Neural crest cell (in vitro differentiated cells): Measurements from ENCODE around the gene GOSR2. TPM values are rescaled to one million over a fixed set of nuclear protein-coding genes. Genes with fewer than 3 reads are reported as not detected.

Experiments
- DNase-seq: peaks from one replicate; pipeline ENCODE4 v3.0.0; 2021; ENCODE audit warnings: low read depth, mixed read lengths, low spot score
- H3K27ac Mint-ChIP-seq: one replicate; pipeline ENCODE4 v1.8.0; 2021; ENCODE audit warnings: mild to moderate bottlenecking, mixed read lengths; ENCODE audit not compliant: unreplicated experiment
- H3K27me3 Mint-ChIP-seq: 2 replicates; pipeline ENCODE4 v1.8.0; 2021; ENCODE audit warnings: low read depth, mild to moderate bottlenecking, mixed read lengths
- H3K36me3 Mint-ChIP-seq: 2 replicates; pipeline ENCODE4 v1.8.0; 2021; ENCODE audit warnings: low read depth, mild to moderate bottlenecking, mixed read lengths
- H3K4me1 Mint-ChIP-seq: 2 replicates; pipeline ENCODE4 v1.8.0; 2021; ENCODE audit warnings: mixed read lengths
- H3K4me3 Mint-ChIP-seq: one replicate; pipeline ENCODE4 v1.8.0; 2021; ENCODE audit warnings: mild to moderate bottlenecking, mixed read lengths
- H3K9me3 Mint-ChIP-seq: 2 replicates; pipeline ENCODE4 v1.8.0; 2021; ENCODE audit warnings: mixed read lengths
- total RNA-seq: library from RNA; stranded (reverse); gene quantifications from 2 replicates; pipeline ENCODE4 v1.2.1, GENCODE V29; 2021
- TF ChIP-seq, protein P1 (sequence below): fragments of 200-600 bp; sonication (generic); conservative IDR thresholded peaks from 2 replicates; pipeline ENCODE4 v1.5.0; 2021; ENCODE audit warnings: antibody characterized with exemption, mild to moderate bottlenecking

Gene GOSR2
- total RNA-seq, 1 donor from 2014 or later: 46.1 TPM

DNA sequence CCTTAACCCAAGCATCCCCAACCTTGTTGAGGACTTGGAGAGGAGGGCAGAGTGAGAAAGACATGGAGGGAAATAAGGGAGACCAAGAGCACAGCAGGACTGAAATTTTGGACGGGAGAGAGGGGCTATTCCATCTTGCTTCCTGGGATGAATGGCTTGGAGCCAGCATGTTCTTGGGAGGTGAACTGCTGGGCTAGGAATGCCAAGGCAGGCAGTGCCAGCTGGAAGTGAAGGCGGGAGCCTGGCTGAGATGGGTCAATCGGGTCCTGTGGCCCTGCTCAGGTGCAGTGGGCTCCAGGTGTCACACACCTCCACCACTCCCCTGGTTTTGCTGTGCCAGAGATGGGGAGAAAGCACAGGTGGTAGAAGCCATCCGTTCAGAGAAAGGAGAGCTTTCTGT is 46.0 kb upstream of the GOSR2 start:
- Mint-ChIP-seq H3K27ac (no peak overlapping the region), H3K36me3 (no peaks in the 10 kb centered on the region), H3K9me3 (no peaks in the 10 kb centered on the region), H3K27me3 (no peaks in the 10 kb centered on the region), H3K4me1 (no peaks in the 10 kb centered on the region), H3K4me3 (no peak overlapping the region)
- DNase-seq: no peak
- TF ChIP-seq, protein P1, sequence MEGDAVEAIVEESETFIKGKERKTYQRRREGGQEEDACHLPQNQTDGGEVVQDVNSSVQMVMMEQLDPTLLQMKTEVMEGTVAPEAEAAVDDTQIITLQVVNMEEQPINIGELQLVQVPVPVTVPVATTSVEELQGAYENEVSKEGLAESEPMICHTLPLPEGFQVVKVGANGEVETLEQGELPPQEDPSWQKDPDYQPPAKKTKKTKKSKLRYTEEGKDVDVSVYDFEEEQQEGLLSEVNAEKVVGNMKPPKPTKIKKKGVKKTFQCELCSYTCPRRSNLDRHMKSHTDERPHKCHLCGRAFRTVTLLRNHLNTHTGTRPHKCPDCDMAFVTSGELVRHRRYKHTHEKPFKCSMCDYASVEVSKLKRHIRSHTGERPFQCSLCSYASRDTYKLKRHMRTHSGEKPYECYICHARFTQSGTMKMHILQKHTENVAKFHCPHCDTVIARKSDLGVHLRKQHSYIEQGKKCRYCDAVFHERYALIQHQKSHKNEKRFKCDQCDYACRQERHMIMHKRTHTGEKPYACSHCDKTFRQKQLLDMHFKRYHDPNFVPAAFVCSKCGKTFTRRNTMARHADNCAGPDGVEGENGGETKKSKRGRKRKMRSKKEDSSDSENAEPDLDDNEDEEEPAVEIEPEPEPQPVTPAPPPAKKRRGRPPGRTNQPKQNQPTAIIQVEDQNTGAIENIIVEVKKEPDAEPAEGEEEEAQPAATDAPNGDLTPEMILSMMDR: no peak

DNA sequence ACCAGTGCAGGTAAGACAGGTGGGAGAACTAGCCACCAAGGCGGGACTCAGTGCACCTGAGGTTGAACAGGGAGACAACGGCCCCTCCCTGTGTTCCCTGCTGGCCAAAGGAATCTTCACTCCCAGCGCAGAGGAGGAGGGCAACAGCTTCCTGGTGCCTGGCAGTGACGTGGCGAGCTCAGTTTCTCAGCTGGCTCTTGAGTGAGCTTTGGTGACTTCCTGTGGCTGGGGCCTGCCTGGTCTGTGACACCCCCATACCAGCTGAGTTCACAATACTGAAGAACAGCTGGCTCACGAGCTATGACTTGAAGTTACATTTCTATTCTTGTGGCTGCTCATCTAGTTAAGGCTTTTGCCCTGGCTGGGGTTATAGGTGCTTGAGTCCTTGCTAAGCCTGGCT is 45.5 kb upstream of the GOSR2 start:
- no peak for DNase-seq
- Mint-ChIP-seq H3K27ac (no peak overlapping the region), H3K4me3 (no peak overlapping the region), H3K36me3 (no peaks in the 10 kb centered on the region), H3K4me1 (no peaks in the 10 kb centered on the region), H3K9me3 (no peaks in the 10 kb centered on the region), H3K27me3 (no peaks in the 10 kb centered on the region)
- TF ChIP-seq, protein P1: no peak

DNA sequence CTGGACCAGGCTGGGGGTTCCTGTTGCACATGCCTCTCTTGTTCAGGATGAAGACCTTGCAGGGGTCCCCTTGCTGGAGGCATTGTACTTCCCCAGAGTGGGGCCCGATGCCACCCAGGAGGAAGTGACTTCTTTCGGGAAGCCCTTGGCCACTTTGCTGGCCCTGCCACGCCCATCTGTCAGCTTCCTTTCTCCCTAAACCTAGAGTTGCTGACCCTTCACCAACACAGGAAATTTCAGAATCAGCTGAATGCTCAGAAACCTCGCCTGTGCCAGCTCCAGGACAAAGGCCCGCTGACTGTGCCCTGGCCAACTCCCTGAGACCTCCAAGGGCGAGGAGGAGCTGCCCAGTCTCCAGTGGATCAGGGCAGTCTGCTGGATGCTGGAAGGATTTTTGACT is 44.9 kb upstream of the GOSR2 start:
- H3K27me3 Mint-ChIP-seq: no peaks in the 10 kb centered on the region
- TF ChIP-seq, protein P1: no peak
- no peak overlapping the region for H3K27ac Mint-ChIP-seq
- DNase-seq: no peak
- no peaks in the 10 kb centered on the region for H3K9me3 Mint-ChIP-seq
- H3K4me1 Mint-ChIP-seq: no peaks in the 10 kb centered on the region
- H3K4me3 Mint-ChIP-seq: no peak overlapping the region
- no peaks in the 10 kb centered on the region for H3K36me3 Mint-ChIP-seq

DNA sequence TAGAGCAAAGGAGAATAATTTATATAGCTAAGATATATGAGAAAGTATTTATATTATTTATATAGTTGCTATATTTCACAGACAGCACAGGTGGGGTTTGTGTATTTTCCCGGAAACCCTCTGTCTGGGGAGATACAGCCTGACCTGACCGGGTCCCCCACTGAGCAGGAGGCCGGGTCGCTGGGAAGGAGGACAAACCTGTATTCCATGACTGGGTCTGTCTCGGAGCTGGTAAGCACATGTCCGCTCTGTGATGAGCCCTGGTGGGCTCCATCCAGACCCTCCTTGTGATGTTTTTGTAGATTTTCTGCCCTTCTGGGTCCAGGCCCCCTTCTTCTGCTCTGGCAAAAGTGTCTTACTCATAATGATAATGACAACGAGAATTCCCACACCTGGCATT is 43.9 kb upstream of the GOSR2 start:
- Mint-ChIP-seq H3K4me3 (no peak overlapping the region), H3K4me1 (no peaks in the 10 kb centered on the region), H3K36me3 (no peaks in the 10 kb centered on the region), H3K27ac (no peak overlapping the region), H3K27me3 (no peaks in the 10 kb centered on the region), H3K9me3 (no peaks in the 10 kb centered on the region)
- no peak for DNase-seq
- TF ChIP-seq, protein P1: no peak

DNA sequence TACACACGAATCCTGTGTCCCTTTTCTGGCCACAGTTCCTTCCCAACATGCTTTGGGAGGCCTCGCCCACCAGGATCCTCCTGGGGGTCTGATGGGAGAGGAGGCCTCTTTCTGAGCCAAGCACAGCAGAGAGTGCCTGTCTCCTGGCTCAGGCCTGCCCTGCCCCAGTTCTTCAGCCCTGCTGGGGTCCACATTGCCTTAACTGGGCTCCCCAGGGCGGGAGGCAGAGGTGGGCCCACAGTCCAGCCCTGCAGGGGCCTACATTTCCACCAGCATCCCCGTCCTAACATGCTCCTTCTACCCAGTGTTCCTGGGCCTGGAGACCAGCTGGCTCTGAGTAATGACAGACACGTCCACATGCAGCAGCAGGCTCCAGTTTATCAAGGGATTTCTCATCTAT is 41.9 kb upstream of the GOSR2 start:
- Mint-ChIP-seq H3K9me3 (no peaks in the 10 kb centered on the region), H3K4me1 (no peaks in the 10 kb centered on the region), H3K27me3 (peaks cover 9% of the 10 kb centered on the region), H3K4me3 (no peak overlapping the region), H3K27ac (peak overlapping the region; percentile 73), H3K36me3 (no peaks in the 10 kb centered on the region)
- TF ChIP-seq, protein P1: no peak
- DNase-seq: no peak

DNA sequence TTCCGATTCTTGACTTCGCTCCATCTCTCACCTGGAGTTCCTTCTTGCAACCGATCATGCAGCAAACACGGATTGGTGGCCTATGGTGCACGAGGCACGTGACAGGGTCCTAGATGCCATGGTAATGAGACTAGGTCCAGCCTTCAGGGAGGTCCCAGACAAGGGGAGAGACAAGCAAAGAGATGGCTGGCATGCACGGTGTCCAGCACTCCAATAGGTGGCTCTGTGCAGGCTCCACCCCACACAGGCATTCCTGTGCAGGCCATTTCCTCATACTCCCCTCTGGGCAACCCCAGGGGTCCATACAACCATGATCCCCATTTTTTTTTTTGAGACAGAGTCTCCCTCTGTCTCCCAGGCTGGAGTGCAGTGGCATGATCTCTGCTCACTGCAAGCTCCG is 40.3 kb upstream of the GOSR2 start:
- no peak for DNase-seq
- TF ChIP-seq, protein P1: no peak
- no peaks in the 10 kb centered on the region for H3K9me3 Mint-ChIP-seq
- no peaks in the 10 kb centered on the region for H3K36me3 Mint-ChIP-seq
- H3K4me3 Mint-ChIP-seq: no peak overlapping the region
- H3K27ac Mint-ChIP-seq: peak overlapping the region; percentile 32
- H3K4me1 Mint-ChIP-seq: no peaks in the 10 kb centered on the region
- peaks cover 21% of the 10 kb centered on the region for H3K27me3 Mint-ChIP-seq
